Measurements from ENCODE around the gene MTARC1.

MTARC1 gene

DNA sequence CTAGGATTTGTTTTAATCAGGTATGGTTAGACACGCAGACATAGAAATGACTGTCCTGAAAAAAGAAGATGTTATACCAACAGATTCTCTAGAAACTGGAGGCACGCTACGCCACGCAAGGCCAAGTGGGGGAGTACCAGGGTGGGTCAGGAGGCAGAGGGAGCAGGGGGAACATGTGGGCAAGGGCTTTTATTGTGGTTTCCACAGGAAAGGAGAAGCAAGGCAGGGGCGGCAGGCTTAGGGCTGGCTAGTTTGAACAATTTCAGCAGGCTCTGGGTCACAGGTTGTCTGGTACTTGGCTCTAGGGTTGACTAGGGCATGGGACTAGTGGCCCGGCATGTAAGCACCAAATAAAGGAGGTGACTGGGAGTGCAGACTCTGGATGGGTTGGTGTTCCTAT lies 31.4 kb upstream of the MTARC1 start:
- no peak for DNase-seq (ENCODE audit: low read depth)
- TF ChIP-seq, protein P1, sequence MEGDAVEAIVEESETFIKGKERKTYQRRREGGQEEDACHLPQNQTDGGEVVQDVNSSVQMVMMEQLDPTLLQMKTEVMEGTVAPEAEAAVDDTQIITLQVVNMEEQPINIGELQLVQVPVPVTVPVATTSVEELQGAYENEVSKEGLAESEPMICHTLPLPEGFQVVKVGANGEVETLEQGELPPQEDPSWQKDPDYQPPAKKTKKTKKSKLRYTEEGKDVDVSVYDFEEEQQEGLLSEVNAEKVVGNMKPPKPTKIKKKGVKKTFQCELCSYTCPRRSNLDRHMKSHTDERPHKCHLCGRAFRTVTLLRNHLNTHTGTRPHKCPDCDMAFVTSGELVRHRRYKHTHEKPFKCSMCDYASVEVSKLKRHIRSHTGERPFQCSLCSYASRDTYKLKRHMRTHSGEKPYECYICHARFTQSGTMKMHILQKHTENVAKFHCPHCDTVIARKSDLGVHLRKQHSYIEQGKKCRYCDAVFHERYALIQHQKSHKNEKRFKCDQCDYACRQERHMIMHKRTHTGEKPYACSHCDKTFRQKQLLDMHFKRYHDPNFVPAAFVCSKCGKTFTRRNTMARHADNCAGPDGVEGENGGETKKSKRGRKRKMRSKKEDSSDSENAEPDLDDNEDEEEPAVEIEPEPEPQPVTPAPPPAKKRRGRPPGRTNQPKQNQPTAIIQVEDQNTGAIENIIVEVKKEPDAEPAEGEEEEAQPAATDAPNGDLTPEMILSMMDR (IDR thresholded peaks at IDR 0.05; ENCODE audit: control insufficient read depth, insufficient read depth, low read depth, low read length, missing control alignments), result no peak
- H3K4me3 ChIP-seq (ENCODE audit: control insufficient read depth, low read depth, low read length), result no peak overlapping the region

DNA sequence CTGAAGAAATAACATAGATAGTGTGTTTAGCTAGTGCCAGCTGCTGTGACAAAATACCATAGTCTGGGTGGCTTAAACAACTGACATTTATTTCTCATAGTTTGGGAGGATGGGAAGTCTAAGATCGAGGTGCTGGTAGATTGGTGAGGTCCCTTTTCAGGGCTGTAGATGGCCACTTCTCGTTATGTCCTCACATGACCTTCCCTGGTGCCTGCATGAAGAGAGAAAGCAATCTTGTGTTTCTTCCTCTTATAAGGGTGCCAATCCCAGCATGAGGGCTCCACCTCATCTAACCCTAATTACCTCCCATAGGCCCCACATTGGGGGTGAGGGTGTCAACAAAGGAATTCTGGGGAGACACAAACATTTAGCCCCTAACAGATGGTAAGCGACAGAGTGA lies 29.3 kb upstream of the MTARC1 start:
- no peak for DNase-seq (ENCODE audit: low read depth)
- TF ChIP-seq, protein P1 (IDR thresholded peaks at IDR 0.05; ENCODE audit: control insufficient read depth, insufficient read depth, low read depth, low read length, missing control alignments), result no peak
- no peak overlapping the region for H3K4me3 ChIP-seq (ENCODE audit: control insufficient read depth, low read depth, low read length)

DNA sequence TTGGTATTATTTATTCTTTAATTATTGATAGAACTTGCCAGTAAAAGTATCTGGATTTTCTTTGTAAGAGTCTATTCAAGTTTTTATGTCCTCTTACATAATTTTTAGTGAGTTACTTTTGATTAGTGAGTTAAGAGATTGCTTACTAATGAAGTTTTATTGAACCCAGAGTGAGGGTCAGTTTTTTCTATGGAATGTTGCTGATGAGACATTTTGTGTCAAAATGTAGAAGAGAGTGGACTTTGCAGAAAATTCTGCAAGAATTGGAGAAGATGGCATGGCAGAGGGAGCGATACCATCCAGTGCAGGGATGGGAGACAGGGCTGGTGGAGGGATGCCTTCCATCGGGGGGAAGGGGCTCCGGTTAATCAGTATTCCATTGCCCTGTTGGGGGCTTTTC lies 27.6 kb upstream of the MTARC1 start:
- TF ChIP-seq, protein P1 (IDR thresholded peaks at IDR 0.05; ENCODE audit: control insufficient read depth, insufficient read depth, low read depth, low read length, missing control alignments), result no peak
- DNase-seq (ENCODE audit: low read depth), result no peak
- no peak overlapping the region for H3K4me3 ChIP-seq (ENCODE audit: control insufficient read depth, low read depth, low read length)

DNA sequence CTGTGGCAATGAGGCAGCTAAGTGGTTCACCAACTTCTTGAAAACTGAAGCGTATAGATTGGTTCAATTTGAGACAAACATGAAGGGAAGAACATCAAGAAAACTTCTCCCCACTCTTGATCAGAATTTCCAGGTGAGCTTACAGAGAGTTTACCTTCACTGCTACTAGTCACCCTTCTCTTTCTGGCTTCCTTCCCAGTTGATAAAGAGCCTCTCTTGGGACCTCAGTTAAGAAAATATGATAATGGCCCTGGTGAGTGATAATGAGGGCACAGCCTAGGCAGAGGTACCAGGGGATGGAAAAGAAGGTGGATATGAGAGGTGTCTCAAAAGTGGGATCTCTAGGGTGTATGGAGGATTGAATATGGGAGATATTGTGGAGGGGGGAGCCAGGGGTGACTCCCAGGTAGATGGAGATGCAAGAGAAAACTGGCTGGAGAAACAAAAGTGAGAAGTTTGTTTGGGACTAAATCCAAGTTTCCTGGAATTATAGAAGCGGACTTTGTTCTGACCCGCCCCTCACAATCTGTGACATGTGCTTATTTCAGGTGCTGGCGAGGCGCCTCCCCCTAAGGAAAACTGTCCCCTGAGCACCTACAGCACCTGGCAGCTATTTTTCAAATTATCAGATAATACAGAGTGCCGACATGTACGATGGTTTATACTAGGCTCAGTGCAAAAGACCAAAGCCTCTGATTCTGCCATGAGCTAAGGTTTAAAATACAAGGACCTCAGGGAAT lies 24.9 kb upstream of the MTARC1 start:
- no peak overlapping the region for H3K4me3 ChIP-seq (ENCODE audit: control insufficient read depth, low read depth, low read length)
- DNase-seq (ENCODE audit: low read depth), result no peak
- TF ChIP-seq, protein P1 (IDR thresholded peaks at IDR 0.05; ENCODE audit: control insufficient read depth, insufficient read depth, low read depth, low read length, missing control alignments), result no peak

DNA sequence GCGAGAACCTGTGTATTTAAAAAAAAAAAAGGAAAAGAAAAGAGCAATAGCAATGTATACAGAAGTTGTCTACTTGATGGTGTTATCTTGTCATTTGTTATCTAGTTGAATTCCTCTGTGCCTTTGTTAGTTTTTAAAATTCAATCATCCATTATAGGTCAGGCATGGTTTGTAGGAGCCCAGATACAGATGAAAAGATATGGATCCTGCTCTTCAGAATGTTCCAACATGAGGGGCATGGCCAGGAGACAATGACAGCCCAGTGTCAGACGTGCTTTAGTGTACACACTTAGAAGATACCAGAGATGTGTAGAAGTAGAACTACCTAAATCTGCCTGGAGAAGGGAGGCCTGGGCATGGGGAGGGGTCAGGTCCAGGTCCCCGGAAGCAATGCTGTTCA lies 22.0 kb upstream of the MTARC1 start:
- H3K4me3 ChIP-seq (ENCODE audit: control insufficient read depth, low read depth, low read length), result no peak overlapping the region
- DNase-seq (ENCODE audit: low read depth), result no peak
- TF ChIP-seq, protein P1 (IDR thresholded peaks at IDR 0.05; ENCODE audit: control insufficient read depth, insufficient read depth, low read depth, low read length, missing control alignments), result no peak

DNA sequence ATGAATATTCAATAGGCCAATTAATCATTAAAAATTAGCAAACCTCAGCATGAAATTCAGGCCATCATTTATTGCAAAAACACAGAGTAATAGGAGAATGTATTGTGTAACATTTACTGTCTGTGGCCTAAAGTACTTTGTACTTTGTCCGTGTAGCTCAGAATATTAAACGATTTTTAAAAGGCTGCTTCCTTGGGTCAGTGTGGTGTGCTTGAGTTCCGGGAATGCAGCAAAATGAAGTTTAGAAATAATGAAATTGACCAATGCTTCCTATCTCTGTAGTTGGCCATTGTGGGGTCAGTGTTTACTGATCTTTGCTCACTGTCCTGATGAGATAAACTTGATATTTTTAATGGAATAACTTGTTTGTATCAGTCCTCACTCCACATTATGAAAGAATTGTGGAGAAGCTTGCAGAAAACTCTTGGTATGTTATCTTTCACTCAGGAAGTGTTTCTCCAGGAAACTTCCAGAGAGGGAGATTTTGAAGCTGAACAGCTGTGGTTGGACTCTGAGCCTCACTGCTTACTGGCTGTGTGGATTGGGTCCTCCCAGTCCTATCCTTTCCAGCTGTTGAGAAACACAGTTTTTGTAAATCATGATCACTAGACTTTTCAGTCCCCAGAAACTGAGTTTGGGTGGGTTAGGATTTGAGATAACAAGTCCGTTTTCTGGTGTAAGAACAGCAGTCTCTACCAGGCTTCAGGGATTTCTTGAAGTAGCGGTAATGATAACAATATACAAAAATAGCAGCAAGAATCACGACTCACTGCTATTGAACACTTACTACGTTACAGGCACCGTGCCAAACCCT lies 19.2 kb upstream of the MTARC1 start:
- DNase-seq (ENCODE audit: low read depth), result no peak
- no peak overlapping the region for H3K4me3 ChIP-seq (ENCODE audit: control insufficient read depth, low read depth, low read length)
- TF ChIP-seq, protein P1 (IDR thresholded peaks at IDR 0.05; ENCODE audit: control insufficient read depth, insufficient read depth, low read depth, low read length, missing control alignments), result no peak
